Measurements from ENCODE around the gene EYS. TPM values are rescaled to one million over a fixed set of nuclear protein-coding genes. Genes with fewer than 3 reads are reported as not detected.
"Not testable (repeated sequence)": the region's sequence is repeated elsewhere in the genome, so short reads cannot be mapped to it uniquely, and the experiment has no call there.

Gene EYS
- total RNA-seq, 1 donor from 2014 or later, result not detected

DNA sequence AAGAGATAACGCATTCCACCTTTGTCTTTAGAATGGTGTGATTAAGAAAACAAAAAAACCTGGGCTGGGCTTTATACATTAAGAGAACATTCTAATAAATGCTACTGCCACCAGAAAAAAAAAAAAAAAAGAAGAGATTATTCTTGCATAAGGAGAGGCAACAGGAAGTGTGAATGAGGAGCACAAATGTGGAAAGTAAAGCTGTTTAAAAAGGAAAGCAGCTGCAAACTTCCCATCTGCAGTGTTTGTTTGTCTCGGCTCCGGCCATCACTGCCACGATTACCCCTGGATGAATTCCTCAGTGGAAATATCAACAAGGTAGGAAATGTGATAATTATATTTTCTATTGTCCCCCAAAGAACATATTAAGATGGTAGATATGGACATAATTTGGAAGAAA is 1847.5 kb downstream of the EYS start:
- Mint-ChIP-seq H3K36me3 (ENCODE audit: unreplicated experiment) (no peaks in the 10 kb centered on the region), H3K9me3 (ENCODE audit: unreplicated experiment) (no peaks in the 10 kb centered on the region), H3K4me3 (ENCODE audit: unreplicated experiment) (no peak overlapping the region), H3K4me1 (ENCODE audit: unreplicated experiment) (no peaks in the 10 kb centered on the region), H3K27ac (ENCODE audit: unreplicated experiment) (no peak overlapping the region), H3K27me3 (ENCODE audit: unreplicated experiment) (peaks cover 2% of the 10 kb centered on the region)
- DNase-seq (ENCODE audit: extremely low spot score, unreplicated experiment), result no peak
- no peak for TF ChIP-seq CTCF (IDR thresholded peaks at IDR 0.05)

DNA sequence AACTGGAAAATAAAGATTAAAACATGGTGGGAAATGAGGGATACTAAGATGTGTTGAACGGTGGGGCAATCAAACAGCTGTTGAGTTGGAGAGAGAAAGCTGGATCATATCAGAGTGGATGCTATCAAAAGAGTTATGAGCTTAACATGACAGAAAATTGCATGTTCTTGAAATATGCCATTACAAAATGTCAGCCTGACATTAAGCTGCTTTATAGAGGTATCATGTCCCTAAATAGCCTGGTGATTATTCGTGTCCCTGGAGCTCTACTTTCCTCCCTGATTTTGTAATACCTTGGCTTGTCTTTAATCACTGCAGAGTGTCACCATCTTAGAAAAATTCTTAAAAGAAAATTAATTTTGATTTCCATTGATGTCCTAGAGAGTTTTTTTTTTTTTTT is 1848.3 kb downstream of the EYS start:
- no peak for DNase-seq (ENCODE audit: extremely low spot score, unreplicated experiment)
- H3K27ac Mint-ChIP-seq (ENCODE audit: unreplicated experiment), result no peak overlapping the region
- H3K27me3 Mint-ChIP-seq (ENCODE audit: unreplicated experiment), result no peaks in the 10 kb centered on the region
- H3K9me3 Mint-ChIP-seq (ENCODE audit: unreplicated experiment), result no peaks in the 10 kb centered on the region
- TF ChIP-seq CTCF (IDR thresholded peaks at IDR 0.05), result no peak
- H3K4me1 Mint-ChIP-seq (ENCODE audit: unreplicated experiment), result no peaks in the 10 kb centered on the region
- no peaks in the 10 kb centered on the region for H3K36me3 Mint-ChIP-seq (ENCODE audit: unreplicated experiment)
- no peak overlapping the region for H3K4me3 Mint-ChIP-seq (ENCODE audit: unreplicated experiment)

DNA sequence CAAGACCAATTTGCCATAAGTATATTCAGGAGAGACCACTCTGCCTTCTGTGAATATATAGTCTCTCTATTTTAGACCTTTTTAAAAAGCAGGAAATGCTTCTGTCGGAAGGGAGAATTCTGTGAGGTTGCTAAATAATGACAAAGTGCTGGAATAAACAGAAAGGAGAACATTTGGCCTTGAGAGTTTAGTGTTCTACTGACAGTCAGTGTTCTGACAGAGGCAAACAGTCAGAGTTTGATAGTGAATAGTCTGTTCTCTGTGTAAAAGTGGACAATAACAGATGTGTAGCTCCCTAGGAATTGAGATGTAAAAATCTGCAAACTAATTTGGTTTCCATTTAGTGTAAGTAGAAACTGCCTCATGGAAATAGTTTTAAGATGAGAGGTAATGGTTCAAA is 1850.8 kb downstream of the EYS start:
- DNase-seq (ENCODE audit: extremely low spot score, unreplicated experiment), result no peak
- peaks cover 9% of the 10 kb centered on the region for H3K9me3 Mint-ChIP-seq (ENCODE audit: unreplicated experiment)

GRCh38 chr6:63844287-63844686 is 1862.7 kb downstream of the EYS start:
- no peaks in the 10 kb centered on the region for H3K4me1 Mint-ChIP-seq (ENCODE audit: unreplicated experiment)
- no peak overlapping the region for H3K4me3 Mint-ChIP-seq (ENCODE audit: unreplicated experiment)
- H3K27me3 Mint-ChIP-seq (ENCODE audit: unreplicated experiment), result peaks cover 2% of the 10 kb centered on the region
- DNase-seq (ENCODE audit: extremely low spot score, unreplicated experiment), result no peak
- no peak overlapping the region for H3K27ac Mint-ChIP-seq (ENCODE audit: unreplicated experiment)
- no peaks in the 10 kb centered on the region for H3K9me3 Mint-ChIP-seq (ENCODE audit: unreplicated experiment)
- no peaks in the 10 kb centered on the region for H3K36me3 Mint-ChIP-seq (ENCODE audit: unreplicated experiment)
- TF ChIP-seq CTCF (IDR thresholded peaks at IDR 0.05), result no peak

More for the DNA sequence above, 1850.8 kb downstream of the EYS start:
- Mint-ChIP-seq H3K27ac (ENCODE audit: unreplicated experiment) (no peak overlapping the region), H3K4me1 (ENCODE audit: unreplicated experiment) (no peaks in the 10 kb centered on the region), H3K4me3 (ENCODE audit: unreplicated experiment) (no peak overlapping the region), H3K27me3 (ENCODE audit: unreplicated experiment) (no peaks in the 10 kb centered on the region), H3K36me3 (ENCODE audit: unreplicated experiment) (no peaks in the 10 kb centered on the region)
- no peak for TF ChIP-seq CTCF (IDR thresholded peaks at IDR 0.05)

- Mint-ChIP-seq H3K27me3 (ENCODE audit: unreplicated experiment) (peaks cover 9% of the 10 kb centered on the region), H3K4me1 (ENCODE audit: unreplicated experiment) (no peaks in the 10 kb centered on the region), H3K36me3 (ENCODE audit: unreplicated experiment) (no peaks in the 10 kb centered on the region), H3K9me3 (ENCODE audit: unreplicated experiment) (no peaks in the 10 kb centered on the region), H3K4me3 (ENCODE audit: unreplicated experiment) (no peak overlapping the region), H3K27ac (ENCODE audit: unreplicated experiment) (no peak overlapping the region)
- TF ChIP-seq CTCF (IDR thresholded peaks at IDR 0.05), result no peak
- no peak for DNase-seq (ENCODE audit: extremely low spot score, unreplicated experiment)
Measured at GRCh38 chr6:63839485-63839884, 1867.5 kb downstream of the EYS start.

DNA sequence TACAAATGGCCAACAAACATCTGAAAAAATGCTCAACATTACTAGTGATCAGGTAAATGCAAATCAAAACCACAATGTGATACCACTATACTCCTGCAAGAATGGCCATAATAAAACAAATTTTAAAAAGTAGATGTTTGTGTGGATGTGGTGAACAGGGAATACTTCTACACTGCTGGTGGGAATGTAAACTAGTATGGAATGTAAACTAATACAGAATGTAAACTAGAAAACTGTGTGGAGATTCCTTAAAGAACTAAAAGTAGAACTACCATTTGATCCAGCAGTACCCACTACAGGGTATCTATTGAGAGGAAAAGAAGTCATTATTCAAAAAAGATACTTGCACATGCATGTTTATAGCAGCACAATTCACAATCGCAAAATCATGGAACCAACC is 1878.3 kb downstream of the EYS start:
- not testable (repeated sequence) for H3K4me1 Mint-ChIP-seq (ENCODE audit: unreplicated experiment); H3K9me3 Mint-ChIP-seq (ENCODE audit: unreplicated experiment); H3K36me3 Mint-ChIP-seq (ENCODE audit: unreplicated experiment); H3K27ac Mint-ChIP-seq (ENCODE audit: unreplicated experiment); H3K4me3 Mint-ChIP-seq (ENCODE audit: unreplicated experiment); DNase-seq (ENCODE audit: extremely low spot score, unreplicated experiment); H3K27me3 Mint-ChIP-seq (ENCODE audit: unreplicated experiment)
